Epithelial cell of alveolus of lung (primary cell): ENCODE data around the gene RTCB. TPM values are rescaled to one million over a fixed set of nuclear protein-coding genes. Genes with fewer than 3 reads are reported as not detected.

Source experiments
- total RNA-seq: library from RNA; depleted of rRNA; stranded (reverse); fragments of >200 nt; gene quantifications from 2 replicates; pipeline ENCODE4 v1.2.1, GENCODE V29; 2015

RTCB gene
- 49.5 and 90.2 TPM in 2 replicates for total RNA-seq

DNA sequence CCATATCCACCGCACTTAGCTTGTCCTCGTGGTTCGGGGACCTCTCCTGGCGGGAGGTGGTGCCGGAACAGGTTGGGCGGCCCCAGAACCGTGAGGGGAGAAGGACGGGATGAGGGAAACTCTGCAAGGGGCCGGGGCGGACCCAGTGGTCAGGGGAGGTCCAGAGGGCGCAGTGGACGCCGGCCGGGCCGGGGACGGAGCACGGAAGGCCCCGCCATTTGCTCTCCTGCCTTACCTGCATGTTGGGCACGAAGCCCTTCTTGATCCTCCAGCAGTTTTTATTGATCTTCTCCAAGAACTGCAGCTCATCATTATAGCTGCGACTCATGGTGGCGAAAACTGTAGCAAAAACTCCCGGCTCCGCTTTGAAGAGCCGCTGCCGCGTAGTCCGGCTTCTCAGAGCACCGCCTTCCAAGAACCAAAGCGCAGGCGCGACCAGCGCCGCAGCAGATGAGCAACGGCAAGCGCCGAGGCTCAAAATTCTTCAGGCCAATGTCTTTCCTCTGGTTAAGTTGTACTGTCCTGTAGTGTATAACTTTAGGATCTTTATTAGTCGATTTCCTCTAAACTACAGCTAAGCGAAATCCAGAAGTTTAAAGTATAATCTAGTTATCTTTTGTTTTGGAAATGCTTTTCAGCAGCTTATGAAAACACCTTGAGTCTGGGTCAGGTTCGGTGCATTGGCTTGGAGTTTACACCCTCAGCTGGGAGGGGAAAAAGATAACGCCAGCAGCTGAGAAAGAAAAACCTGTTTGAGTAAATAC lies at the start of gene RTCB:
Gene RTCB (minus strand): TSS at position 419 of the 764 bp plus-strand sequence. CDS start 91 bp downstream, at position 328.

DNA sequence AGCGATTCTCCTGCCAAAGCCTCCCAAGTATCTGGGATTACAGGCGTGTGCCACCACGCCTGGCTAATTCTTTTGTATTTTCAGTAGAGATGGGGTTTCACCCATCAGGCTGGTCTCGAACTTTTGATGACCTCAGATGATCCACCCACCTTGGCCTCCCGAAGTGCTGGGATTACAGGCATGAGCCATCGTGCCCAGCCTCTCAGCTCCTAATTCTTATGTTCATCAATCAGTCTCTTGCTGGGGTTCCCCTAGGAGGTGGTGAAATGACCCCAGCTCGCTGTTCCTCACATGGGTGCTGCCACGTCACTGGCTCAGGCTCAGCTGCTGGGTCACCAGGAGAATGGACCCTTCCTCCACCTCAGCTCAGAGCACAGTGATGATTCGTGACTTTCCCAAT lies 54.5 kb downstream of the RTCB start, which contains the start of gene RFPL3:
Gene RFPL3 (plus strand): TSS at position 301 of the 400 bp plus-strand sequence. CDS start 205 bp downstream, outside the sequence.

Other genes starting within 250 kb of the RTCB start
- not detected in 2 replicates for gene RFPL2, start 207.2 kb downstream of the RTCB start, total RNA-seq
- not detected in 2 replicates for gene SLC5A4, start 156.9 kb downstream of the RTCB start, total RNA-seq
- gene RFPL3, start 54.4 kb downstream of the RTCB start, total RNA-seq, result not detected in 2 replicates
- gene BPIFC, start 52.2 kb upstream of the RTCB start, total RNA-seq, result 0.13 TPM in 1 of 2 replicates, not detected in the other
- gene FBXO7, start 62.6 kb upstream of the RTCB start, total RNA-seq, result 66.1 and 71.4 TPM in 2 replicates